Measurements from ENCODE around the gene NF2. TPM values are rescaled to one million over a fixed set of nuclear protein-coding genes. Genes with fewer than 3 reads are reported as not detected.

The NF2 gene
- total and polyA plus RNA-seq, 2 of the 8 experiments (the other 6 are each of a cell fraction or from before 2014, with no cell fraction given) = 17.6 to 53.6 TPM

DNA sequence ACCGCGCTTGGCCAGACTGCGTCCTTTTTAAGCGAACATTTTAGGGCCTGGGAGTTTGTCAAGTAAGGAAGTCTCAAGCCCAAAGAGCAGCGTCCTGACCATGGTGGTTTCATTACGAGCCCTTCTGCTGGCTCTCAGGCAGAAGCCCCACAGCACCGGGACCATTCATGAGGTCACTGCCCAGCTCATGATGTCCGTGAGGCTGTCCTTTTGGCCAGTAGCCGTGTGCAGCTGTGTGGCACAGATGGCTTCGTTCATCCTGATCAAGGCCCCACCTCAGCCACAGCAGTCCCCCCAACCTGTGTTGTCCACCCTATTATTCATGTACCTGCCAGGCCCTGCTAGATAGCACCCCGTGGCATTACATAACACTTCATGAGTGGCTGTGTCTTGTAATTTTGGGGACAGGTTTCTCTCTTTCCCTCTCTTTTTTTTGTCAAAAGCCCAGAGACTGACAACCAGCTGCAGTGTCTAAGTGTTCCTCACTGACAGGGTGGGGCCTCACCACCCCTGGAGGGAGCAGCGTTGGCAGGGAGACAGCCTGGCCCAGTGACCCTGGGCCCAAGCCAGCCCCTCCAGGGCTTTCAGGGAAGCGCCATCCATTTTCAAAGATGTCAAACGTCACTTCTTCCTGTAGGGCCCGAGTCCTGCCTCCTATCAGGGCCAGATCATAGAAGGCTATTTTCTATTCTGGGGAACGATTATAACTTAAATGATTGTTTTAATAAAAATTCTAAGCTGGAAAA is 94.6 kb downstream of the NF2 start (continued):
- no peak for TF ChIP-seq EP300 (IDR thresholded peaks at IDR 0.05; ENCODE audit: borderline replicate concordance in 1 of 2, low read depth in 2 of 2, low read length in 2 of 2)
- TF ChIP-seq EZH2 (IDR thresholded peaks at IDR 0.05; ENCODE audit: low read depth, low read length, severe bottlenecking) = no peak
- TF ChIP-seq POU5F1 (IDR thresholded peaks at IDR 0.05; ENCODE audit: low read depth, low read length) = no peak
- no peak for TF ChIP-seq RFX5 (IDR thresholded peaks at IDR 0.05; ENCODE audit: borderline replicate concordance, low read depth, low read length)
